Coronary artery (tissue), 2 donors: Measurements from ENCODE around the gene ITSN1.
"Not testable (repeated sequence)": the region's sequence is repeated elsewhere in the genome, so short reads cannot be mapped to it uniquely, and the experiment has no call there.

ENCODE experiments used
- DNase-seq: peaks from one replicate; pipeline ENCODE4 v3.0.0-alpha.2; 2017; ENCODE audit warnings: low spot score
- H3K27ac ChIP-seq, 2 donors: fragments of 200-600 bp; sonication (generic); one replicate each; pipeline ENCODE4 v1.5.1; 2016 to 2019
- H3K4me3 ChIP-seq: fragments of 200-600 bp; sonication (generic); 2 replicates; pipeline ENCODE4 v1.5.1; 2016; ENCODE audit warnings: mild to moderate bottlenecking, moderate library complexity
- TF ChIP-seq, protein P1 (sequence below): fragments of 200-600 bp; sonication (generic); IDR thresholded peaks from one replicate; pipeline ENCODE4 v1.5.1; 2019; ENCODE audit warnings: antibody characterized with exemption

Gene ITSN1

DNA sequence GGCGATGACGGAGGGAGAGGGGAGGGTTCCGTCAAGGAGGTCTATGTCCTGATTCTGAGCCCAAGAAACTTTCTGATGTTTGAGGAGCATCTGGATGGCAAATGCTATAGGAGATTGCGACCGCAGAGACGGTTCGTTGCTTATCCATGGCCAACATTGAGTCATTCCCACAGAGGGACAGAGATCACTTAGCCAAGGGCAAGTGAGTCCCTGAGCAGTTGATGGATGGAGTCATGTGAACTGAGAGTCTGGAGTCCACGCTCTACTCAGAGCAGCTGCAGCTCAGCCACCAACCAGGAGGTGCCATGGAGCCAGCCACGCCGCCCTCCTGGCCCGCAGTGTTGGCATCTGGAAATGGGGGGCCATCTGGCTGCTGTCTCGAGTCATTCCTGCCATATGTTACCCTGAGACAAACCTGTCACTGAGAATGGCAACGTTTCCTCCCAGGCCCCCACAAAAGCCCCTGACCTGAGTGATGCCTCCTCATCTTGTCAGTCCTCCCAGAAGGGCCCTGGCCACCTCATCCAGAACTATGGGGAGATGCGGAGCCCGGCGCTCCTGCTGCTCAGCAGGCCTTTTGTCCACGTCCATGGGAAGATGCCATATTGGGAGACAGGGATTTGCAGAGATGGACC, 214.7 kb downstream of the ITSN1 start:
- no peak for DNase-seq
- TF ChIP-seq, protein P1, sequence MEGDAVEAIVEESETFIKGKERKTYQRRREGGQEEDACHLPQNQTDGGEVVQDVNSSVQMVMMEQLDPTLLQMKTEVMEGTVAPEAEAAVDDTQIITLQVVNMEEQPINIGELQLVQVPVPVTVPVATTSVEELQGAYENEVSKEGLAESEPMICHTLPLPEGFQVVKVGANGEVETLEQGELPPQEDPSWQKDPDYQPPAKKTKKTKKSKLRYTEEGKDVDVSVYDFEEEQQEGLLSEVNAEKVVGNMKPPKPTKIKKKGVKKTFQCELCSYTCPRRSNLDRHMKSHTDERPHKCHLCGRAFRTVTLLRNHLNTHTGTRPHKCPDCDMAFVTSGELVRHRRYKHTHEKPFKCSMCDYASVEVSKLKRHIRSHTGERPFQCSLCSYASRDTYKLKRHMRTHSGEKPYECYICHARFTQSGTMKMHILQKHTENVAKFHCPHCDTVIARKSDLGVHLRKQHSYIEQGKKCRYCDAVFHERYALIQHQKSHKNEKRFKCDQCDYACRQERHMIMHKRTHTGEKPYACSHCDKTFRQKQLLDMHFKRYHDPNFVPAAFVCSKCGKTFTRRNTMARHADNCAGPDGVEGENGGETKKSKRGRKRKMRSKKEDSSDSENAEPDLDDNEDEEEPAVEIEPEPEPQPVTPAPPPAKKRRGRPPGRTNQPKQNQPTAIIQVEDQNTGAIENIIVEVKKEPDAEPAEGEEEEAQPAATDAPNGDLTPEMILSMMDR: no peak
- H3K27ac ChIP-seq: no peak overlapping the region
- no peak overlapping the region for H3K4me3 ChIP-seq

- Histone ChIP-seq H3K27ac (no peak overlapping the region), H3K4me3 (no peak overlapping the region)
- TF ChIP-seq, protein P1: no peak
- no peak for DNase-seq
Measured at GRCh38 chr21:33857846-33858666, 215.8 kb downstream of the ITSN1 start.

GRCh38 chr21:33858667-33859372, 216.5 kb downstream of the ITSN1 start:
- no peak overlapping the region for H3K4me3 ChIP-seq
- H3K27ac ChIP-seq: no peak overlapping the region
- TF ChIP-seq, protein P1: no peak
- DNase-seq: no peak

DNA sequence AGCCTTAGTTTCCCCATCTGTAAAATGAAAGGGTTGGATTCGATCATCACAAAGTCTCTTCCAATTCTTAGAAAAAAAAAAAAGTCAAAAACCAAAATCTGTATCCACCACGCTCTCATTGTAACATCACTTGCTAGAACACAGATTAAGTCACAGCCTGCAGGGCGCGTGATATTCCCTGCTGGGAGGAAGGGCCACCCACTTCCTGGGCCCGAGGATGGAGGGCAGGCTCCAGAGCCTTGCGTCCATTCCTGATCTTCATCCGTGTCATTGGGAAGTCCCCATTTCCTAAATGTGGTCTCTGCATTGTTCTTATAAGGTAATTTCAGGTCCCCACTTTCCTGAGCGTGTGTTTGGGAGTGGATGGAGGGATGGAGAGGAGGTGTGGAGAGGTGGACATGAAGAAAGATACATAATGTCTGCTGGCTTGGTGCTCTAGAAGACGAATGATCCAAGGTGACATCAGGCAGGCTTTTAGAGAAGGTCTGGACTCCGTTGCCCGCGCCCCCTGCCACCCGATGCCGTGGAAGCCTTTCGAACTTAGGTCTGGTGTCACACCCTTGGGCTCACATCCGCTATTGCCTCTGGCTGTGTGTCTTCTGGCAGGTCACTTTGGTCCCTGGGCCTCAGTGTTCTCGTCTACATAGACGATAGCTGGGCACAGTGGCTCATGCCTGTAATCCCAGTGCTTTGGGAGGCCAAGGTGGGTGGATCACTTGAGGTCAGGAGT, 217.2 kb downstream of the ITSN1 start:
- H3K27ac ChIP-seq: peak overlapping the region in 1 of 2 donors; percentile 24
- DNase-seq: no peak
- TF ChIP-seq, protein P1: no peak
- no peak overlapping the region for H3K4me3 ChIP-seq

DNA sequence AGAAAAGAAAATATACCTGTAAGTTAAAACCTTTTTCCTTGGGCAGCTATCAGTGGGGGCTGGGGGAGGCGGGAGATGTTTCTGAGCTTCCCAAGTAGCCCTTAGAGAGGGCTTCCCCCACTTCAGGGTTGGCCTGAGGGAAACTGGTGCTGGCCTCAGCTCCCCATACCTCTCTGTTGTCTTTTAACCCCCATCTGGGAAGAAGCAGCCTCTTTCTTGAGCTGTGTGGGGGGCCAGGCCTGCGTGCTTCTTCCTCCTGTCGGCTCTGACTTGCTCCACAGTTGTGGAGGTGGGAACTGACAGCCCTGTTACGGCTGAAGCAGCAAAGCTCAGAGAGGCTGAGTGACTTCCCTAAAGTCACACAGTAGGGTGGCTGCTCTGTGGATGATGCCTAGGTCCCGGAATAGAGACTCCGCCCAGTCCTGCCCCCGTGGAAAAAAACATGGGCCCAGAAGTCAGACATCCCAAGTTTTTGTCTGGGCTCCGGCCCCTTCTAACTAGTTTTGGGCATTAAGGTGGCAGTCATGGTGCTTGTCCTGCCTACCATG, 218.1 kb downstream of the ITSN1 start:
- no peak overlapping the region for H3K4me3 ChIP-seq
- TF ChIP-seq, protein P1: no peak
- no peak for DNase-seq
- no peak overlapping the region for H3K27ac ChIP-seq

DNA sequence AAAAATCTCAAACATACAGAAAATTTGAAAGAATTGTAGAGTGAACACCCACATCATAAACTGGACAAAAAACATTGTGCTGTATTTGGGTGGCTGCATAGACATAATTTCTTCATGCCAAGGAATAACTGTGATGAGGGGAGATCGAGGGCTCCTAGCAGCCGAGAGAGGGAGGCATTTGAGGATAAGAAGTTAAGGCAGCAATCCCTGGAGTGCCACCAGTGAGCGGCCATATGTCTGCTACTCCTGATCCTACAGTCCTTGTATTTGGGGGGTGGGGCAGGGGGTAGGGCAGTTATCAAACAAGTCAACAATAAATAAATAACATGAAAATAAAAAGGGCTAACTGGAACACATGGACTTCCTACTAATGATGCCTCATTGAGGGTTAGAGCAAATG, 218.8 kb downstream of the ITSN1 start:
- no peak overlapping the region for H3K4me3 ChIP-seq
- no peak for DNase-seq
- no peak overlapping the region for H3K27ac ChIP-seq
- TF ChIP-seq, protein P1: no peak

GRCh38 chr21:33863191-33863590, 220.9 kb downstream of the ITSN1 start:
- not testable (repeated sequence) for DNase-seq, H3K27ac ChIP-seq, H3K4me3 ChIP-seq
